ENCODE data around the gene TCFL5.
"Not testable (repeated sequence)": the region's sequence is repeated elsewhere in the genome, so short reads cannot be mapped to it uniquely, and the experiment has no call there.

TCFL5 gene

DNA sequence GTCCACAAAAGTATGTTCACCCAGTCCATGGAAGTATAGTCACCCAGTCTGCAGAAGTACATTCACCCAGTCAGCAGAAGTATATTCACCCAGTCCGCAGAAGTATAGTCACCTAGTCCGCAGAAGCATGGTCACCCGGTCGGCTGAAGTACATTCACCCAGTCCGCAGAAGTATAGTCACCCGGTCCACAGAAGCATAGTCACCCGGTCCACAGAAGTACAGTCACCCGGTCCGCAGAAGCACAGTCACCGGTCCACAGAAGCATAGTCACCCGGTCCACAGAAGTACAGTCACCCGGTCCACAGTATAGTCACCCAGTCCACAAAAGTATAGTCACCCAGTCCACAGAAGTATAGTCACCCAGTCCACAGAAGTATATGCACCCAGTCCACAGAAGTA lies 8.8 kb downstream of the TCFL5 start:
- no peak for DNase-seq

- no peak for DNase-seq
Measured at GRCh38 chr20:62852196-62852595, 9.4 kb downstream of the TCFL5 start.

DNA sequence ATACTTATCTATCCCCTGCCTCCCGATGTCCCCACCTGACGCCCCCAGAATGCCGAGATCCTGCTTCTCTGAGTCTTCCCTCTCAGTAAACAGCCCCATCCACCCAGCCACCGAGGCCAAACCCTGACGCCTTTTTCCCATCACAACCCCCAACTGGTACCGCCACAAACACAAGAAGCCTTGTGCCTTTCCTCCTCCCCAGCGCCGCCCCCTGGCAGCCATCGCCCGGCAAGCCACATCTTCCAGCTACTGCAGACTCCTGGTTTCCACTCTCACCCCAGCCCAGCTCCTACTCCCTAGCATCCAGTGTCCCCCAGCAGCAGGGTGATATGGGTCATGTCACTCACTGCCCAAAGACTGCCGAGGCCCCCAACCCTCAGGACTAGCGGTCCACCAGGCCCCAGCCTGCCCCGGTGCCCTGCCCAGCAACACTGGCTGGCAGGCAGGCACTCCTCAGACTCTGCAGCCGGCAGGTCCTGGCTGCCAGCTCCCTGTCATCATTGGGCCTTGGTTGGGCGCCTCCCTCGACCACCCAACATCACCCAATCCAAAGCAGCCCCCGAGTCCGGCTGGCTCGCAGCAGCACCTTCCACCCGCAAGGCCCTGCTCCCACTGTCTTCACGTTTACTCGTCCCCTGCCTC lies 11.2 kb downstream of the TCFL5 start:
- DNase-seq: no peak

DNA sequence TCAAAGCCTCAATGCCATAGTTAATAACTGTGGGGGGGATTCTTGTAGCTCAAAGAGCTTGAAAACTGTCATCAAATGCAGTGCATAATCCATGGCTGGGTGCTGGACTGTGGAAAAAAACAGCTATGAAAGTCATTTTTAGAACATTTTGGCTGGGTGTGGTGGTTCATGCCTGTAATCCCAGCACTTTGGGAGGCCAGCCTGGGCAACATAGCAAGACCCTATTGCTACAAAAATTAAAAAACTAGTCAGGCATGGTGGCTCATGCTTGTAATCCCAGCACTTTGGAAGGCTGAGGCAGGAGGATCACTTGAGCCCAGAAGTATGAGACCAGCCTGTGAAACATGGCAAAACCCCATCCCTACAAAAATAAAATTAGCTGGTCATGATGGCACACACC lies 12.2 kb downstream of the TCFL5 start:
- no peak for DNase-seq

GRCh38 chr20:62848917-62849316 lies 12.7 kb downstream of the TCFL5 start:
- DNase-seq: not testable (repeated sequence)

DNA sequence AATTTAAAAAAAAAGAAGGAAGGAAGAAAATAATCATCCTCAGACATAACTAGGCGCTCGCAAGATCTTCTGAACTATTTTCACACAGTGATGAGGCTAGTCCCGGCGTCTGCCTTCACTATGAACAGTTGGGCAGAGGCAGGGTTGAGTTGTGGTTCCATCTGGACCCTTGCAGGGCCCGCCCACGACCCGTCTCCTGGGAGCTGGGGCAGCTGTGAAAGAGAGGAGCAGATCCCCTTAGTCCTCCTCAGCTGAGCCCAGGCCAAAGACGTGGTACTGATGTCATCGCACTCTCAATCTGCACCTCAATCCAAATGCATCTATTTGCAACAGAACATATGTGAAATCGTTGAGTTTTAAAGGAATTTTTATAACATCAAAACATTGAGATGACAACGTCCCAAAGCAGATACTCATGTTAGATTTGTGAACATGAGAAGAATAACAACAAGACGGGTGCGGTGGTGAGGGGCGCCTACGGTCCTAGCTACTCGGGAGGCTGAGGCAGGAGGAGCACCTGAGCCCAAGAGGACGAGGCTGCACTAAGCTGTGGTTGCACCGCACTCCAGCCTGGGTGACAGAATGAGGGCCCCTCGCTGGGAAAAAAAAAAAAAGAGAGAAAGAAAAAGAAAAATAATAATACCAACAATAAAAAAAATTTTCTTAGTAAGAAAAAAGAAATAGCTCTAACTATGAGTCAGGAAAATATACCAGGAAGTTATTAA lies 15.3 kb downstream of the TCFL5 start:
- no peak for DNase-seq

DNA sequence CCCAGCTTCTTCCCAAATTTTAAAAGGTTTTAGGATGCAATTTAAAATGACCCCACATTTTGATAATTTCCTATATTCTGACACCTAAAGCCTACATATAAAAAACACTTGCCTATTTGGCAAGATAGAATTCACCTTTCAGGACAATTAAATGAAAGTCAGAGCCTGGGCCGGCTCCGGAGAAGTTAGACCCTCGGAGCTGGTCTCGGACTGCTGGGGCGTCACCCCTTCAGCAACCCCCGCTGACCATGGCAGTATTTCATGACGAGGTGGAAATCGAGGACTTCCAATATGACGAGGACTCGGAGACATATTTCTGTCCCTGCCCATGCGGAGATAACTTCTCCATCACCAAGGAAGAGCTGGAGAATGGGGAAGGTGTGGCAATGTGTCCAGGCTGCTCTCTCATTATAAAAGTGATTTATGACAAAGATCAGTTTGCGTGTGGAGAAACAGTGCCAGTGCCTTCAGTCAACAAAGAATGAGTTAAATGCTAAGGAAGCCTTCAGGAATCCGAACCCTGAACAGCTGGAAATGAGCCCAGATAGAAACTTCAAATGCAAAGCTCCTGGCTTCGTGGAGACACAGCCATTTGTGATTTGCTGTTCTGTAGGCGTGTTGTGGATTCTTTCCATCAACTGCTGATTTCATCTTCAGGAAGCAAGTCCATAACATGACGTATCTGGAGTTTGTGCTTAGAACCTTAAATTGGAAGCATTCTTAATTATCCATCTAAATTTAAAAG lies 16.0 kb downstream of the TCFL5 start:
- no peak for DNase-seq

GRCh38 chr20:62844182-62844581 lies 17.4 kb downstream of the TCFL5 start:
- no peak for DNase-seq

- DNase-seq: no peak
Measured at GRCh38 chr20:62843656-62844055, 18.0 kb downstream of the TCFL5 start.

DNA sequence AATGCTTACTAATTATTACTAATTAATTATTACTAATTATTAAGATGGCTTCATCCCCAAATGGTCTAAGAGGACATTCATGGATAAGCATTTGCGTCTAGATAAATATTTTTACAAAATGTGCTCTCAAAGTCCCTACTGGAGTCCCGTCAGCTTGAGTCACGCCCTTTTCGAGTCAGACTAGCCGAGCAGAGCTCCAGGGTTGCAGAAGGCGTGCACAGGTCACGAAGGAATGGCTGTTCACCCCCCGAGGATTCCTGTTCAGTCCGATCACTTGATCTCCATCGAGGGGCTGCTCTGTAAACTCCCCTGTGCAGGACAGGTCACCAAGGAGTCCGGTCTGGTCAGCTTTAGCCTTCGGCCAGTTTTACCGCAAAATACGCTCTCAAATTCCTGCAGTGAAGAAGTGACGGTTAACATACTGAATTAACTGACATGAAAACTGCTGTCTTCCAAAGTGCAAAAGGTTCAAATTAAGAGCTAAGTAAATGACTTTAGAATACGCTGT lies 19.9 kb downstream of the TCFL5 start:
- DNase-seq: no peak

GRCh38 chr20:62840244-62841197 lies 21.1 kb downstream of the TCFL5 start:
- DNase-seq: no peak

- DNase-seq: no peak
Measured at GRCh38 chr20:62839816-62840215, 21.8 kb downstream of the TCFL5 start.

GRCh38 chr20:62839261-62839660 lies 22.4 kb downstream of the TCFL5 start:
- no peak for DNase-seq

GRCh38 chr20:62838128-62838891 lies 23.3 kb downstream of the TCFL5 start:
- DNase-seq: no peak

GRCh38 chr20:62837790-62838127 lies 23.9 kb downstream of the TCFL5 start:
- no peak for DNase-seq

GRCh38 chr20:62836967-62837490 lies 24.6 kb downstream of the TCFL5 start:
- DNase-seq: no peak

DNA sequence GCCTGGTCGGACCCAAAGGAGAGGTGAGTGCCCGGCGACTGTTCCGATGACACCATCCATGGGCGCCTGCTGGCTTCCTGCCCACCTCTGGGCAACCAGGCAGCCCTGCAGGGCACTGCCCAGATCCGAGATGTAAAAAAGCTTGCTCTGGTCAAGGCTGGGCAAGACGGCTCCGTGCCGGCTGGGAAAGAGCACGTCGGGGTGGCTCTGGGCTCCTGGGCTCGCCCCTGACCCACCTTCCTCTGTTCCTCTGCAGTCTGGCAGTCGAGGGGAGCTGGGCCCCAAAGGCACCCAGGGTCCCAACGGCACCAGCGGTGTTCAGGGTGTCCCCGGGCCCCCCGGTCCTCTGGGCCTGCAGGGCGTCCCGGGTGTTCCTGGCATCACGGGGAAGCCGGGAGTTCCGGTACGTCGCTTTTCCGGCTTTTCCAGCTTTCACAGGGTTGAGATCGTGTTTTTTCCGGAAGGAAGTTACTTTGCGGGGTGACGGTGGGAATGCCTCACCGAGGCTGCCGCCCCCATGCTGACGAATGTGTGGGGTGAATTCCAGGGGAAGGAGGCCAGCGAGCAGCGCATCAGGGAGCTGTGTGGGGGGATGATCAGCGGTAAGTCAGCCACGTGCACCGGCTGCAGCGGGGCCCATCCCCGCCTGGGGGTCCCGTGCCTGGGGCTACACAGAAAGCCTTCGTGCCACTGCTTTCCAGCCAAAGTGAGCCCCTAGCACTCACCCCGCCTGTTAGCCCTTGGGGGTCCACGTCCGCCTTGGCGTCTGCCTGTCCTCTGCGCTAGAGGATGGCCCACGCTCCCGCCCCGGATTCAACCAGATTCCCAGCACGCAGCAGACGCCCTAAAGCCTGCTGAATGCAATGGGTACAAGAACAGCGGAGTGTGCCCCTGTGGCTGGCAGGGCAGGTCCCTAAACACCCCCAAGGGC lies 25.4 kb downstream of the TCFL5 start:
- no peak for DNase-seq

DNA sequence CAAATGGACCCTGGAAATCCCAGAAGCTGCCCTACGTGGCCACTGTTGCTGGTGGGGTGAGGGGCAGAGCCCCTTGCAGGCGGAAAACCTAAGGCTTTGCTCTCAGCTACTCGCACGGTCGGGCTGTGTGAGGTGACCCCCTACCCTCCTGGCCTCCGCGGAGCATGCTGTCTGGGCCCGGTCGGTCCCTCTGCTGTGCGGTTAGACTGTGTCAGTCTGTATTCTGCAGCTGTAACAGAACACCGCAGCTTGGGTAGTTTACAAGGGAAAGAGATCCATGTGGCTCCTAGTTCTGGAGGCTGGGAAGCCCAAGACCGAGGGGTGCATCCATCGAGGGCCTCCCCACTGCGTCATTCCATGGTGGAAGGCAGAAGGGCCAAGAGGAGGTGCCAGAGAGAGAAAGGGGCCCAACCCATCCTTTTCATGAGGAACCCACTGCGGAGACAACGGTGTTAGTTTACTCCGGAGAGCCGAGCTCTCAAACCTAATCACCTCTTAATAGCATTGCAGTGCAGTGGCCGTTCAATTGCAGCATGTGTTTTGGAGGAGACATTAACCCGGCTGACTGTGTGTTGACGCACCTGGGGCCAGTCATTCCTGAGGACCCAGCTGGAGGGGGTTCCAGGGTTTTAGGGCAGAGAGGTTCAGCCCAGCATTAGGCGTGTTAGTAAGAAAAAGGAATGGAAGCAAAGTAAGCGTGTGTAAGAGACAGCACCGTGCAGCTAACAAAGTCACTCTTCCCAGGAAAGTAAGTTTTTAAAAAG lies 26.5 kb downstream of the TCFL5 start:
- no peak for DNase-seq

DNA sequence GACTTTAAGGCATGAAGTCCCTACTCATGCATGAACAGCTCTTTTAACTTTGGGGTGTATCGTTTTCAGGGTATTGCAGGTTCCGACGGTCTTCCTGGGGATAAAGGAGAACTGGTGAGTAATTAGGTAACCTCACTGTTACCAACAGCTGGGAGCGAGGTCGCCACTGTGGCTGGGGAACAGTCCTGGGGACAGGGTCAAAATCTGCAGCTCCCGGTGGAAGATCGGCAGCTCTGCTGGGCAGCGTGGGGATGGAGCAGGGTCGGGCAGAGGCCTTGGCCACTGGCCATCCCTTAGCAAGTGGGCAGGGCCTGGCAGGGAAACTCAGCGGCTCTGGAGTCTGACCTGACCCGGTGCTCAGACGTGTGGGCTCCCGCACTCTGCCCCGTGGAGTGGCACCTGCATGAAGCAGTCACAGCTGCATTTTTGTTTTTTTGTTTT lies 28.7 kb downstream of the TCFL5 start:
- DNase-seq: no peak
